Glutamatergic neuron (in vitro differentiated cells): ENCODE data around the gene LRCH4. TPM values are rescaled to one million over a fixed set of nuclear protein-coding genes. Genes with fewer than 3 reads are reported as not detected.

ENCODE experiments used
- DNase-seq: peaks from one replicate; pipeline ENCODE4 v3.0.0; 2022
- H3K27ac Mint-ChIP-seq: one replicate; pipeline ENCODE4 v1.8.0; 2020; ENCODE audit warnings: mild to moderate bottlenecking, mixed read lengths, inconsistent platforms; ENCODE audit not compliant: unreplicated experiment
- H3K27me3 Mint-ChIP-seq: one replicate; pipeline ENCODE4 v1.8.0; 2020; ENCODE audit warnings: mild to moderate bottlenecking, moderate library complexity, mixed read lengths, inconsistent platforms; ENCODE audit not compliant: unreplicated experiment
- H3K36me3 Mint-ChIP-seq: one replicate; pipeline ENCODE4 v1.8.0; 2020; ENCODE audit warnings: mild to moderate bottlenecking, mixed read lengths, inconsistent platforms; ENCODE audit not compliant: unreplicated experiment
- H3K4me1 Mint-ChIP-seq: one replicate; pipeline ENCODE4 v1.8.0; 2020; ENCODE audit warnings: mild to moderate bottlenecking, low read depth, mixed read lengths, inconsistent platforms; ENCODE audit not compliant: unreplicated experiment
- H3K4me3 Mint-ChIP-seq: one replicate; pipeline ENCODE4 v1.8.0; 2020; ENCODE audit warnings: mild to moderate bottlenecking, mixed read lengths, inconsistent platforms; ENCODE audit not compliant: unreplicated experiment
- H3K9me3 Mint-ChIP-seq: one replicate; pipeline ENCODE4 v1.8.0; 2020; ENCODE audit warnings: mild to moderate bottlenecking, moderate library complexity, mixed read lengths, inconsistent platforms; ENCODE audit not compliant: unreplicated experiment
- total RNA-seq: library from RNA; stranded (reverse); fragmentation: NEBNext Ultra II Directional; extraction: Animal tissue kit (Norgen Biotek cat#: 25700); gene quantifications from one replicate; pipeline ENCODE4 v1.2.1, GENCODE V29; 2021; ENCODE audit not compliant: unreplicated experiment
- TF ChIP-seq, protein P1 (sequence below): fragments of 200-600 bp; sonication (generic); IDR thresholded peaks from one replicate; pipeline ENCODE4 v1.5.0; 2021; ENCODE audit not compliant: partially characterized antibody, unreplicated experiment

The LRCH4 gene
- total RNA-seq, 1 donor from 2014 or later, result 166 TPM

GRCh38 chr7:100571829-100572116, 14.2 kb downstream of the LRCH4 start:
- peaks cover 4% of the 10 kb centered on the region for H3K4me1 Mint-ChIP-seq
- H3K36me3 Mint-ChIP-seq, result no peaks in the 10 kb centered on the region
- H3K9me3 Mint-ChIP-seq, result peaks cover 2% of the 10 kb centered on the region
- TF ChIP-seq, protein P1, sequence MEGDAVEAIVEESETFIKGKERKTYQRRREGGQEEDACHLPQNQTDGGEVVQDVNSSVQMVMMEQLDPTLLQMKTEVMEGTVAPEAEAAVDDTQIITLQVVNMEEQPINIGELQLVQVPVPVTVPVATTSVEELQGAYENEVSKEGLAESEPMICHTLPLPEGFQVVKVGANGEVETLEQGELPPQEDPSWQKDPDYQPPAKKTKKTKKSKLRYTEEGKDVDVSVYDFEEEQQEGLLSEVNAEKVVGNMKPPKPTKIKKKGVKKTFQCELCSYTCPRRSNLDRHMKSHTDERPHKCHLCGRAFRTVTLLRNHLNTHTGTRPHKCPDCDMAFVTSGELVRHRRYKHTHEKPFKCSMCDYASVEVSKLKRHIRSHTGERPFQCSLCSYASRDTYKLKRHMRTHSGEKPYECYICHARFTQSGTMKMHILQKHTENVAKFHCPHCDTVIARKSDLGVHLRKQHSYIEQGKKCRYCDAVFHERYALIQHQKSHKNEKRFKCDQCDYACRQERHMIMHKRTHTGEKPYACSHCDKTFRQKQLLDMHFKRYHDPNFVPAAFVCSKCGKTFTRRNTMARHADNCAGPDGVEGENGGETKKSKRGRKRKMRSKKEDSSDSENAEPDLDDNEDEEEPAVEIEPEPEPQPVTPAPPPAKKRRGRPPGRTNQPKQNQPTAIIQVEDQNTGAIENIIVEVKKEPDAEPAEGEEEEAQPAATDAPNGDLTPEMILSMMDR, result no peak
- DNase-seq, result no peak
- H3K27ac Mint-ChIP-seq, result no peak overlapping the region
- H3K4me3 Mint-ChIP-seq, result no peak overlapping the region
- peaks cover 20% of the 10 kb centered on the region for H3K27me3 Mint-ChIP-seq

GRCh38 chr7:100570954-100571828, 14.7 kb downstream of the LRCH4 start:
- peaks cover 19% of the 10 kb centered on the region for H3K27me3 Mint-ChIP-seq
- TF ChIP-seq, protein P1, result no peak
- H3K9me3 Mint-ChIP-seq, result peaks cover 2% of the 10 kb centered on the region
- DNase-seq, result no peak
- no peaks in the 10 kb centered on the region for H3K36me3 Mint-ChIP-seq
- peaks cover 4% of the 10 kb centered on the region for H3K4me1 Mint-ChIP-seq
- no peak overlapping the region for H3K27ac Mint-ChIP-seq
- H3K4me3 Mint-ChIP-seq, result no peak overlapping the region

DNA sequence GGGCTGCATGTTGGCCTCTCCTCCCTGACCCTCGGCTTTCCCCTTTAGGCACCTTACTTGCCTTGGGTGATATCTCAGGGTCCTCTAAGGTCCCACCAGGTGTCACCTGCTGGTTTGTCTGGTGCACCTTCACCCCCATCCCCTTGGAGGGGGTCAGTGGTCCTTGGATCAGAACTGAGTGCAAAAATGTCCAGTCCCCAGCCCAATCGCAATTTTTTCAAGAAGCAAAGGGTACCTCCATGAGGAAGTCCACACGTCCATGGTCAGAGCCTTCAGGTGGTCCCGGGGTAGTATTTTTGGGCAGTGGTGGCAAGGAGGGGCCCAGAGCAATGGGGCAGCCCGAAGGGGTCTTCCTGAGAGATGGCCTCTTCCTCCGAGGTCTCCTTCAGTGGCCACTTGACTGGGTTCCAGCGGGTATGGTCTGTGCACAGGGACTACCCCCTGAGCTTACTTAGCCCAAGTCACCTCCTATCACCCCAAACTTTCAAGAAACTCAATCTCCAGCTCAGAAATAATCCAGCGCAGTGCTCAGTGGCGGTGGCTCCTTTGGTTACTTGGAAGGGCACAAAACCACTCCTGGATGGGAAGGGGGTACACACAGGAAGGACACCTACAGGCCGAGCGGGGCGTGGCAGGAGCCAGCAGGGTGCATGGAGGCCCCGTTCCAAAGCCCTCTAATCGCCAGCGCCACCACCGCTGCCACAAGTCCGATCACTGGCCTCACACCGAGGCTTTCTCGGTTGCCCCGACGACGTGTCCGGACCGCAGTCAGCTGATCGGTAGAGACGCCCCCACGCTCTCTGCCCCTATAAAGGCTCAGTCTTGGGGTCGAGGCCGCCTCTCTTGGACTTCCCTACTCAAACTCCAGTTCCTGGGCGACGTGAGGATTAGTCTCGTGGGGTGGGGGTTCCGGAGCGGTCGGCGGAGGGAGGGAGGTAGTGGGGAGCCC, 16.8 kb downstream of the LRCH4 start:
- TF ChIP-seq, protein P1, result peak; percentile 49
- no peak overlapping the region for H3K27ac Mint-ChIP-seq
- H3K9me3 Mint-ChIP-seq, result peaks cover 2% of the 10 kb centered on the region
- H3K4me1 Mint-ChIP-seq, result peaks cover 4% of the 10 kb centered on the region
- H3K27me3 Mint-ChIP-seq, result peaks cover 17% of the 10 kb centered on the region
- peak overlapping the region; percentile 55 for H3K4me3 Mint-ChIP-seq
- H3K36me3 Mint-ChIP-seq, result no peaks in the 10 kb centered on the region
- DNase-seq, result peak; percentile 70

DNA sequence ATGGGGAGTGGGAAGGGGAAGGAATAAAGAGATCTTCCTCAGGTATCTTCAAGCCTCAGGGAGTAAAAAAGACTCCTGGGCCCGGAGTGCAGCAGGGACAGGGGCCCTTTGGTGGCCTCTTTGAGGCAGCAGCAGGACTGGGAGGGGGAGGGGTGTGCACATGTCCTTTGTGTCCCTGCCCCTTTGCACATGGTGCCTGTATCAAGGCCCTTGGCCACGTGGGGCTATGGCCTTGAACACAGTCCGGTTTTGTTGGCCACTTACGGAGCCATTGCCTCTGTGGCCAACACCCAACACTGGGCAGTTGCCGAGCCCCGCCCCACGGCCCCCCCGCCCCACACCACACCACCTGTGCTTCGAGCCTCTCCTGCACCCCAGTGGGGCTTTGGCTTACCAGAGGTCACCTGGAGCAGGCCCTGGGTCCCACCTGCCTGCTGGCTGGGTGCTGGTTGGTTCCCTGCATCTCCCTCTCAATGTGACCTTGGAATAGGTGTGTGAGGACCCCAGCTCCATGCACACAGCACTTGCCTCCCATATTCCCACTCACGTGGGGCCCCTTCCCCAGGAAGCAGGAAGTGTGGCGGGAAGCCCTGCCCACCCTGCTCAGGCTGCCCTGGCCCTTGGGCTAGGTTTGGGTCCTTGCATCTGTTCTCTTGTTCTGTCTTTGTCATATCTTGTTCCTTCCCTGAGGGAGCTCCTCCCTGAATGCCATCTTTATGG, 17.6 kb downstream of the LRCH4 start:
- H3K9me3 Mint-ChIP-seq, result peaks cover 2% of the 10 kb centered on the region
- peaks cover 4% of the 10 kb centered on the region for H3K4me1 Mint-ChIP-seq
- TF ChIP-seq, protein P1, result no peak
- H3K27ac Mint-ChIP-seq, result no peak overlapping the region
- DNase-seq, result no peak
- H3K36me3 Mint-ChIP-seq, result no peaks in the 10 kb centered on the region
- H3K27me3 Mint-ChIP-seq, result peaks cover 17% of the 10 kb centered on the region
- H3K4me3 Mint-ChIP-seq, result peak overlapping the region; percentile 55
